Fibroblast of lung (primary cell): Measurements from ENCODE around the gene GLA. TPM values are rescaled to one million over a fixed set of nuclear protein-coding genes. Genes with fewer than 3 reads are reported as not detected.

ENCODE experiments used
- DNase-seq, 2 donors: peaks; one replicate each; pipeline versions ENCODE4 v3.0.0 to v3.0.0-alpha.2; 2010; ENCODE audit warnings: low read depth in 2 of 2
- H2AFZ ChIP-seq: 2 replicates; pipeline ENCODE4 v1.5.1; 2012; ENCODE audit warnings: low read length, control low read depth, inconsistent platforms
- H3K27ac ChIP-seq: 2 replicates; pipeline ENCODE4 v1.5.1; 2011; ENCODE audit warnings: low read length, control low read depth; ENCODE audit not compliant: insufficient read depth
- H3K27me3 ChIP-seq: 2 replicates; pipeline ENCODE4 v1.5.1; 2011; ENCODE audit warnings: mild to moderate bottlenecking, low read length; ENCODE audit not compliant: control insufficient read depth, insufficient read depth
- H3K36me3 ChIP-seq: 2 replicates; pipeline ENCODE4 v1.5.1; 2011; ENCODE audit warnings: low read length; ENCODE audit not compliant: control insufficient read depth, insufficient read depth
- H3K4me1 ChIP-seq: 2 replicates; pipeline ENCODE4 v1.5.1; 2011; ENCODE audit warnings: low read length; ENCODE audit not compliant: control insufficient read depth, insufficient read depth; ENCODE audit errors: extremely low read depth
- H3K4me2 ChIP-seq: 2 replicates; pipeline ENCODE4 v1.5.1; 2011; ENCODE audit warnings: low read length, control low read depth; ENCODE audit not compliant: insufficient read depth; ENCODE audit errors: extremely low read depth
- H3K4me3 ChIP-seq, 4 experiments: fragments of 200-600 bp in 1 of 4; sonication (generic) in 1 of 4; replicated peaks in 1 of 4; 2 replicates each; pipeline ENCODE4 v1.5.1; 2011 to 2016; ENCODE audit warnings: low read length in 4 of 4, low read depth in 3 of 4, mild to moderate bottlenecking in 3 of 4, control low read depth in 2 of 4, inconsistent platforms in 1 of 4, mixed read lengths in 1 of 4; ENCODE audit not compliant: insufficient read depth in 1 of 4; ENCODE audit errors: control extremely low read depth in 1 of 4
- H3K79me2 ChIP-seq: 2 replicates; pipeline ENCODE4 v1.5.1; 2012; ENCODE audit warnings: mild to moderate bottlenecking, low read length, inconsistent platforms; ENCODE audit not compliant: control insufficient read depth, insufficient read depth
- H3K9ac ChIP-seq: 2 replicates; pipeline ENCODE4 v1.5.1; 2011; ENCODE audit warnings: mild to moderate bottlenecking, low read length, control low read depth; ENCODE audit not compliant: insufficient read depth
- H3K9me3 ChIP-seq: 2 replicates; pipeline ENCODE4 v1.5.1; 2012; ENCODE audit warnings: low read depth, low read length; ENCODE audit not compliant: control insufficient read depth, insufficient read depth
- H4K20me1 ChIP-seq: 2 replicates; pipeline ENCODE4 v1.5.1; 2011; ENCODE audit warnings: low read length; ENCODE audit not compliant: control insufficient read depth, insufficient read depth; ENCODE audit errors: extremely low read depth
- CTCF ChIP-seq, 2 donors: IDR thresholded peaks in 1 of 2; conservative IDR thresholded peaks in 1 of 2; 1 replicate in 1 of 2; 2 replicates in 1 of 2; pipeline ENCODE4 v1.5.1; 2011 to 2012; ENCODE audit warnings: low read length in 2 of 2, control low read depth in 1 of 2, inconsistent platforms in 1 of 2, low read depth in 1 of 2, mild to moderate bottlenecking in 1 of 2
- EZH2 ChIP-seq: IDR thresholded peaks from 2 replicates; pipeline ENCODE4 v1.5.1; 2012; ENCODE audit warnings: low read length, control low read depth, mild to moderate bottlenecking; ENCODE audit errors: missing control alignments
- polyA plus RNA-seq, 2 donors: library from polyadenylated mRNA; depleted of rRNA in 1 of 2; stranded (reverse) in 1 of 2; unstranded in 1 of 2; fragments of >200 nt; gene quantifications; 2 replicates each; pipeline ENCODE4 v1.2.1, GENCODE V29; 2011 to 2012; ENCODE audit warnings: missing spikeins in 1 of 2
- total RNA-seq: library from RNA; depleted of rRNA; stranded (reverse); fragments of >200 nt; gene quantifications from 2 replicates; pipeline ENCODE4 v1.2.1, GENCODE V29; 2014

The GLA gene
- total and polyA plus RNA-seq, 2 donors (not counting 1 experiment from before 2014, with no cell fraction given), result 19.3 to 23.1 TPM

DNA sequence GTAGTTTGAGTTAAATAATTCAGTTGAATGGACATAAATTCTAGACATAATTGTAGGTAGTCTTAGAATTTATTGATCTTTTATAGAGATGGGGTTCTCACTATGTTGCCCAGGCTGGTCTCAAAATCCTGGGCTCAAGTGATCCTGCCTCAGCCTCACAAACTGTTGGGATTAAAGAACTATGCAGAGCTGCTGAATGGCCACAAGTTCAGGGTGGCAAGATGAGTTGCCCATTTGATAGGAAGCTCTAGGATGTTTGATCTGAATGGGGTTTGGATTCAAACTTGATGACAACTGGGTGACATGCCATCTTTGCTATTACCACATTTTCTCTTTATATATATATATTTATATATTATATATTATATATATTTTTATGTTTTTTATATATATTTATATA lies 13.4 kb downstream of the GLA start:
- H3K4me1 ChIP-seq, result no peaks in the 10 kb centered on the region
- TF ChIP-seq EZH2 (no peak), CTCF (conservative IDR thresholded peaks at IDR 0.05 in 1 of 2, IDR thresholded peaks at IDR 0.05 in 1 of 2; ENCODE audit: low read depth in 1 of 2, low read length in 2 of 2) (no peak)
- H3K9me3 ChIP-seq, result no peaks in the 10 kb centered on the region
- DNase-seq, result no peak
- no peaks in the 10 kb centered on the region for H4K20me1 ChIP-seq
- no peak overlapping the region for H2AFZ ChIP-seq
- H3K36me3 ChIP-seq, result no peaks in the 10 kb centered on the region
- H3K27ac ChIP-seq, result no peak overlapping the region
- H3K9ac ChIP-seq, result no peak overlapping the region
- peaks cover 18% of the 10 kb centered on the region for H3K79me2 ChIP-seq
- no peak overlapping the region for H3K4me2 ChIP-seq
- H3K4me3 ChIP-seq, result no peak overlapping the region
- no peaks in the 10 kb centered on the region for H3K27me3 ChIP-seq

- Histone ChIP-seq H3K4me2 (no peak overlapping the region), H3K27me3 (no peaks in the 10 kb centered on the region), H3K9ac (no peak overlapping the region), H2AFZ (no peak overlapping the region), H3K36me3 (no peaks in the 10 kb centered on the region), H3K27ac (no peak overlapping the region), H4K20me1 (no peaks in the 10 kb centered on the region), H3K4me3 (peak overlapping the region in 1 of 4 experiments; percentile 29), H3K79me2 (peaks cover 18% of the 10 kb centered on the region), H3K4me1 (no peaks in the 10 kb centered on the region), H3K9me3 (no peaks in the 10 kb centered on the region)
- DNase-seq, result no peak
- TF ChIP-seq CTCF (conservative IDR thresholded peaks at IDR 0.05 in 1 of 2, IDR thresholded peaks at IDR 0.05 in 1 of 2; ENCODE audit: low read depth in 1 of 2, low read length in 2 of 2) (no peak), EZH2 (no peak)
Measured at GRCh38 chrX:101393530-101394305, 14.0 kb downstream of the GLA start.

GRCh38 chrX:101391831-101392230 lies 15.9 kb downstream of the GLA start:
- Histone ChIP-seq H3K79me2 (peaks cover 18% of the 10 kb centered on the region), H3K27ac (peak overlapping the region; percentile 75), H3K36me3 (no peaks in the 10 kb centered on the region), H3K27me3 (no peaks in the 10 kb centered on the region), H3K4me2 (peak overlapping the region; percentile 44), H3K4me3 (peak overlapping the region; percentile 62 to 95 (median 72)), H2AFZ (no peak overlapping the region), H3K9me3 (no peaks in the 10 kb centered on the region), H3K9ac (no peak overlapping the region), H3K4me1 (no peaks in the 10 kb centered on the region), H4K20me1 (no peaks in the 10 kb centered on the region)
- no peak for TF ChIP-seq EZH2
- no peak for DNase-seq
